HG03378 (cell line): Measurements from ENCODE around the gene CXADR.

ENCODE experiments used
- ATAC-seq: cut with Tn5 transposase; IDR thresholded peaks from one replicate; pipeline ENCODE4 v1.9.1; 2021; ENCODE audit warnings: mild to moderate bottlenecking, moderate library complexity; ENCODE audit not compliant: unreplicated experiment

CXADR gene

GRCh38 chr21:17585875-17586450, 73.1 kb downstream of the CXADR start:
- ATAC-seq, result peak; percentile 84

DNA sequence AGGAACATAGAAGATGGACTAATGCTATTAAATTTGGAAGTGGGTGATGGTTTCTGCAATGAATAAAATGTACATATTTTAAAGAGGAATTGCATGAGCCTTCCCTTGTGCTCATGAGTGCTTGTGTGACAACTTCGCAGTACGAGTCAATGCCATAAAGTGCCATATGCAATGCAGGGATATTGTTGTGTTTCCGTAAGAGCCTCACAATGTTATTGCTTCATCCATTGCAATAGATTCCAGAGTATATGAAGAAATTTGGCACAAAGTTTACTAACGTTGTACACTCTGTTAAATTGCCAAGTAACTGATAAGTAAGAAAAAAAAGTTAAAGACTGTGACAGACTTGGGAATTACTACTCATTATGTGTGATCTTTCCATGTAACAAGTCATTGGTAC, 77.6 kb downstream of the CXADR start:
- no peak for ATAC-seq

GRCh38 chr21:17597680-17598079, 84.8 kb downstream of the CXADR start:
- peak; percentile 48 for ATAC-seq

- ATAC-seq, result peak; percentile 75
Observed at GRCh38 chr21:17598437-17598836, 85.6 kb downstream of the CXADR start.

DNA sequence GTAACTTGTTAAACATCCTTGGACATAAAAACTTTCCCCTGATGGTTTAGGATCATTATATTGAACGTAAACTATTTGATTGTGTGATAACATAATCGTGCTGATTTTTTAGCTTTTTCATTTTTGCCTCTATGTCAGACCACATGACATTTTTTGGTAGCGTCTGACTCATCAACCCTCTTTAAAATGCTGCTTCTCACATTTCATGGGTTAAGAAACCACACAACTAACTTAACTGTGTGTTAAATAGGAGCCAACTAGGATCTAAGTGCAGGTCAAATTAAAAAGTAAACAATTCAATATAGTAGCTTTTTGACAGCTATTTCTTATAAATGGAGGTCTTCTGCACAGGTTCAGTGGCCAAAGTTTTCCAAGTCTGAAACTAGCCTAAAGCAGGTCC, 90.0 kb downstream of the CXADR start:
- no peak for ATAC-seq

DNA sequence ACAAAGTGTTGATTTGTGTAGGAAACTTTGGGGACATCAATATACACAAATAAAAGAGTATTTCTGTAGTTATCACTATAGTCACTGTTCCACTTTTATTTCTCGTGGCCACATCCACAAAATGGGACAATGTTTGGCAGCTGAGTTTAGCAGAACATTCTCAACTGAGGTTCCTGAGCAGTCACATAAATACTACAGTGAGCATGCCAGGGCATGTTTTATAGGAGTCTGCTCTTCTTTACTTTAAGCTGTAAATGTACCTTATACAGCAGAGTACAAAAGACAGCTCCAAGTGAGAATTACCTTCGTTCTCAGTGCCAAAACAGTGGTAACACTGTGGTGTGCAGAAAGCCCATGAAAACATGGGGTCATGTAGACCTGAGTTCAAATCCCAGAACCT, 94.8 kb downstream of the CXADR start:
- ATAC-seq, result no peak

- ATAC-seq, result no peak
Observed at GRCh38 chr21:17609681-17610080, 96.8 kb downstream of the CXADR start.

GRCh38 chr21:17610911-17611310, 98.1 kb downstream of the CXADR start:
- ATAC-seq, result no peak

DNA sequence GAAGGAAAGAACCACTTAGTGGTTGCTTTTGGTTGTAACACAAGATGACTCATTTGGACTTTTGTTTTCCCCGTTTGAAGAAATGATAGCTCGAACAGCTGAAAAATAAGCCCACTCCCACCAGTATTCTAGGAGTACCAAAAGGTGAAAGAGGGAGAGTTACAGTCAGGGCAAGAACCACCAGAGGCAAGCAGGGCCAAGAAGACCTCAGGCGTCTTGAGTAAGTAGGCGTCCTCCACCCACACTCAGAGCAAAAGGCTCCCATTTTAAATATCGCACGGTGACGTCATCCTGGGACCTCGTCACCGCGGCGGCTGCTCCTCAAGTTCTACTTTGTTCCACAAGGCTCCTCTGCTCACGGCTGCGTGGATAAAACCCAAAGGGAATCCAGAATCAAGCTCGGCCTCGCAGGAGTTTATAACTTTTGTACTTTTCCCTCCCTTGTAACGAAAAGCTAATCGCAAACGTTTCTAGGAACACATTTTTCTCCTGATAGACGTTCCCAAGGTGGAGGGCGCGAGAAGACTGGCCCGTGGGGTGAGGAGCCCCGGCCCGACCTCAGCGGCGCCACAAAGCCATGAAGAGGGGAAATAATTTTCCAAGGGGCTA, 98.7 kb downstream of the CXADR start:
- ATAC-seq, result peak; percentile 80

- ATAC-seq, result peak; percentile 1
Observed at GRCh38 chr21:17612023-17612564, 99.3 kb downstream of the CXADR start.

GRCh38 chr21:17612565-17613241, 99.9 kb downstream of the CXADR start, which contains the start of gene BTG3:
BTG3 (minus strand) TSS chr21:17612901; CDS start chr21:17609144, 3,757 bp downstream.
- peak; percentile 55 for ATAC-seq

DNA sequence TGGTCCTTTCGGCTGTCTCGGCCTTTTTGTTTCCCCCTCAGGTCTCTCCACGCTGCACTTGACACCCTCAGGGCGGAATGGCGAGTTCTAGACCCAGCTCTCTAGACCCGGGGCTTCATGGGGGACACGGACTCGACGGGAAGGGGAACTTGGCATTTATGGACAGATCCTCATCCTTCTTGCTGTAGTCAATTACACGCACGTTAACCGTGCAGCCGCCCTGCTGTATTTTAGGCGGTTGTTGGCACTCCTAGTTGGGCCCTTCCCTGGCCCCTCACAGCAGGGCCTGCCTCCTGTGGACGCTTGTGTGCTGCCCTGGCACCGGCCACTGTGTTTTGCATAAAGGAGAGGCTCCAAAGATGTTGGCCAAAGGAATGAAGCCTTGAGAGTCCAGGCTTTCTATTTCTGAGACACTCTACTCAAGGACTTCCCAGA, 100.4 kb downstream of the CXADR start:
- ATAC-seq, result no peak

GRCh38 chr21:17616831-17617230, 104.0 kb downstream of the CXADR start:
- no peak for ATAC-seq

- no peak for ATAC-seq
Observed at GRCh38 chr21:17622018-17622417, 109.2 kb downstream of the CXADR start.

DNA sequence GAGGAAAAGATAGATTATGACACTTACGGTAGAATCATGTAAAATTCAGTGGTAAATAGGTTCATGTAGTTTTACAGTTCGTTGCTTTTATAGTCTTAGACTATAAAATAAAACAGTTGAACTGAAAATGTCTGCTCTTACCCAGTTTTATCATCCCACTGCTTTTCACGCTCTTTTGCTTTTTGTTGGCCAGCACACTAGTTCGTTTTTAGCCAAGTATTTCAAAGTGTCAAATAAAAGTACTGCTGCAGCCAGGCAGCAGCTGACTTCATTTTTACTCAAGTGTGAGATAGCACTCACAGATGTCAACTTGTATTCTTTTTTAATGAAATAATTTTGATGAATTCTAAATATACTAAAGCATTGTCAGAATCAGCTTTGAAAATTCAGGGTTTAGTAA, 118.4 kb downstream of the CXADR start:
- no peak for ATAC-seq

GRCh38 chr21:17636711-17637110, 123.9 kb downstream of the CXADR start:
- ATAC-seq, result no peak

DNA sequence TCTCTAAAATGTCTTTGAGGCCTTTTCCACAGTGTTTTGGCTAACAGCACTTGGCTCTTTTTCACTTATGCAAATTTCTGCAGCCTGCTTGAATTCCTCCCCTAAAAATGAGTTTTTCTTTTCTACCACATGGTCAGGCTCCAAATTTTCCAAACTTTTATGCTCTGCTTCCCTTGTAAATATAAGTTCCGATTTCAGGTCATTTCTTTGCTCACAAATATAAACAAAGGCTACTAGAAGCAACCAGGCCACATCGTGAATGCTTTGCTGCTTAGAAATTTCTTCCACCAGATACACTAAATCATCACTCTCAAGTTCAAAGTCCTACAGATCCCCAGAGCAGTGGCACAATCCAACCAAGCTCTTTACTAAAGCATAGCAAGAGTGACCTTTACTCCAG, 128.0 kb downstream of the CXADR start:
- ATAC-seq, result no peak
